Measurements from ENCODE around the gene PPP3R2.

Gene PPP3R2

DNA sequence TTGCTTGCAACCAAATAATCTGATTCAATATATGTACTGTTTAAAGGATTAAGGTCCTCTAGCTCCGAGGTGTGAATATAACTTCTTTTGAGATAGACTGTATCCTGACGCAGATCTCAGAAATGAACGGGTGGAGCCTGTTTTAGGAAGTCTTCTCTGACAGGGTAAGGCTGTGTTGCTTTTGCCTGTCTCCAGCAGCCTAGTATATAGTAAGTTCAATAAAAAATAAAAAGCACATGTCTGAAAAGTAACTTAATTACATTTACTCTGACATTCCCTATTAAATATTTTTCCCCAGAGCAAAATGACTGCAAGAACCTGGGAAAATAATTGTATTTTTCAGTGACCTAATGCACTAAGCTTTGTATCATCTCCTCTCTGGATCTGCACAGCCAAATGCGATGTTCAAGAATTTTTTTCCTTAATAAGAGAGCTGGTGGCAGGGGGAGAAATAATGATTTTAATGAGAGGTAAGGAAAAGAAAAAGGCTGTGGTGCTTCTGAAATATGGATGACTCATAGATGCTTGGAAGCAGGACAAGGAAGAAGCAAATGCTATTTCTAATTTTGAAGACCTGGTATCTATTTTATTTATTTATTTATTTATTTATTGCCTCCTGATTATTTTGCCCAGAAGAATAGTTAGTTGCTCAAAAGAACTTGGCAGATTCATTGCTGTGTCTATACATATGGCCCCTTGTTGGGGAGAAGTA, 7.3 kb downstream of the PPP3R2 start:
- Histone ChIP-seq H3K4me3 (ENCODE audit: low read length) (no peak overlapping the region), H3K4me2 (ENCODE audit: low read length) (no peak overlapping the region), H3K79me2 (ENCODE audit: low read length) (no peaks in the 10 kb centered on the region), H2AFZ (ENCODE audit: low read depth, low read length) (no peak overlapping the region), H3K4me1 (ENCODE audit: low read length) (peaks cover 13% of the 10 kb centered on the region), H3K9me3 (ENCODE audit: insufficient read depth, low read length) (no peaks in the 10 kb centered on the region), H3K9ac (ENCODE audit: low read length) (no peak overlapping the region), H3K27ac (ENCODE audit: low read length) (no peak overlapping the region), H3K27me3 (ENCODE audit: low read depth, low read length) (no peaks in the 10 kb centered on the region), H4K20me1 (ENCODE audit: insufficient read depth, low read length) (no peaks in the 10 kb centered on the region), H3K36me3 (replicated peaks; ENCODE audit: low read depth, low read length) (no peaks in the 10 kb centered on the region)
- TF ChIP-seq, protein P1, sequence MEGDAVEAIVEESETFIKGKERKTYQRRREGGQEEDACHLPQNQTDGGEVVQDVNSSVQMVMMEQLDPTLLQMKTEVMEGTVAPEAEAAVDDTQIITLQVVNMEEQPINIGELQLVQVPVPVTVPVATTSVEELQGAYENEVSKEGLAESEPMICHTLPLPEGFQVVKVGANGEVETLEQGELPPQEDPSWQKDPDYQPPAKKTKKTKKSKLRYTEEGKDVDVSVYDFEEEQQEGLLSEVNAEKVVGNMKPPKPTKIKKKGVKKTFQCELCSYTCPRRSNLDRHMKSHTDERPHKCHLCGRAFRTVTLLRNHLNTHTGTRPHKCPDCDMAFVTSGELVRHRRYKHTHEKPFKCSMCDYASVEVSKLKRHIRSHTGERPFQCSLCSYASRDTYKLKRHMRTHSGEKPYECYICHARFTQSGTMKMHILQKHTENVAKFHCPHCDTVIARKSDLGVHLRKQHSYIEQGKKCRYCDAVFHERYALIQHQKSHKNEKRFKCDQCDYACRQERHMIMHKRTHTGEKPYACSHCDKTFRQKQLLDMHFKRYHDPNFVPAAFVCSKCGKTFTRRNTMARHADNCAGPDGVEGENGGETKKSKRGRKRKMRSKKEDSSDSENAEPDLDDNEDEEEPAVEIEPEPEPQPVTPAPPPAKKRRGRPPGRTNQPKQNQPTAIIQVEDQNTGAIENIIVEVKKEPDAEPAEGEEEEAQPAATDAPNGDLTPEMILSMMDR (IDR thresholded peaks at IDR 0.05; ENCODE audit: low read depth, low read length), result no peak
- no peak for TF ChIP-seq EZH2phosphoT487 (IDR thresholded peaks at IDR 0.05; ENCODE audit: low read depth)

DNA sequence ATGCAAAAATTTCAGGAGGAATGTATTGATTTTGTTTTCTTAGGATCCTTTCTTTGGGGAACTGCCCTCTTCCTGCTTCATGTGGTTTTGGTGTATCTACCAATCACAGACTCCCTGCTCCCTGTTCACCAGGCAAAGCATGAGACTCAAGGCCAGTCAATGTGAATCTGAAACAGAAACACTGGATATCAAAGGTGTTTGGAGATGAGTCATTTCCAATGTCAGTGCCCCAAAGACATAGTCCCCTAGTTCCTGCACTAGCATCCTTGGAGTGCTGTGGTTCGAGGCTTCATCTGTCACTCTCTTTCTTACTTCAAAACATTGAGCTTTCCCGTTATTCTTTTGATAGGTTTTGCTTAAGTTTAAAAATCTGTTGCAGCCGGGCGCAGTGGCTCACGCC, 8.1 kb downstream of the PPP3R2 start:
- Histone ChIP-seq H3K4me2 (ENCODE audit: low read length) (0 out of 2 replicates have a peak overlapping the region, but pooled peaks have one; percentile 3), H3K9ac (ENCODE audit: low read length) (no peak overlapping the region), H2AFZ (ENCODE audit: low read depth, low read length) (no peak overlapping the region), H3K4me3 (ENCODE audit: low read length) (no peak overlapping the region), H3K79me2 (ENCODE audit: low read length) (no peaks in the 10 kb centered on the region), H3K4me1 (ENCODE audit: low read length) (peaks cover 13% of the 10 kb centered on the region), H3K9me3 (ENCODE audit: insufficient read depth, low read length) (no peaks in the 10 kb centered on the region), H4K20me1 (ENCODE audit: insufficient read depth, low read length) (no peaks in the 10 kb centered on the region), H3K27ac (ENCODE audit: low read length) (no peak overlapping the region), H3K27me3 (ENCODE audit: low read depth, low read length) (no peaks in the 10 kb centered on the region), H3K36me3 (replicated peaks; ENCODE audit: low read depth, low read length) (no peaks in the 10 kb centered on the region)
- no peak for TF ChIP-seq EZH2phosphoT487 (IDR thresholded peaks at IDR 0.05; ENCODE audit: low read depth)
- TF ChIP-seq, protein P1 (IDR thresholded peaks at IDR 0.05; ENCODE audit: low read depth, low read length), result no peak

DNA sequence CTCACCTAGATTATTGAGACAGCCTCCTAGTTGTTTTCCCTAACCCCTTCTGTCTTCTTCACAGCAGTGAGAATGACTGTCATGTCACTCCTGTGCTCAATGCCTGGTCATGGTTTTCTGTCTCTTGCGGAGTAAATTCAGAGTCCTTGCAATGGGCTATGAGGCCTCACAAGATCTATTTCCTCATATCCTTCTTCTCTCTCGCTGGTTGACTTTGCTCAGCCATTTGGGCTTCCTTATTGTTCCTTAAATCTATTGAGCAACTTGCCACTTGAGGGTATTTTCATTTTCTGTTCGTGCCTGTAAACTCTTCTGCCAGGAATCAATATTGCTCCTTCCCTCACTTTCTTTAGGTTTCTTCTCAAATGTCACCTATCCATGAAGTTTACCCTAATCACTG, 9.0 kb downstream of the PPP3R2 start:
- Histone ChIP-seq H3K9ac (ENCODE audit: low read length) (no peak overlapping the region), H3K27ac (ENCODE audit: low read length) (no peak overlapping the region), H3K4me3 (ENCODE audit: low read length) (no peak overlapping the region), H2AFZ (ENCODE audit: low read depth, low read length) (no peak overlapping the region), H3K27me3 (ENCODE audit: low read depth, low read length) (no peaks in the 10 kb centered on the region), H3K9me3 (ENCODE audit: insufficient read depth, low read length) (no peaks in the 10 kb centered on the region), H4K20me1 (ENCODE audit: insufficient read depth, low read length) (no peaks in the 10 kb centered on the region), H3K79me2 (ENCODE audit: low read length) (no peaks in the 10 kb centered on the region), H3K4me1 (ENCODE audit: low read length) (peaks cover 13% of the 10 kb centered on the region), H3K36me3 (replicated peaks; ENCODE audit: low read depth, low read length) (no peaks in the 10 kb centered on the region), H3K4me2 (ENCODE audit: low read length) (no peak overlapping the region)
- TF ChIP-seq, protein P1 (IDR thresholded peaks at IDR 0.05; ENCODE audit: low read depth, low read length), result no peak
- no peak for TF ChIP-seq EZH2phosphoT487 (IDR thresholded peaks at IDR 0.05; ENCODE audit: low read depth)

DNA sequence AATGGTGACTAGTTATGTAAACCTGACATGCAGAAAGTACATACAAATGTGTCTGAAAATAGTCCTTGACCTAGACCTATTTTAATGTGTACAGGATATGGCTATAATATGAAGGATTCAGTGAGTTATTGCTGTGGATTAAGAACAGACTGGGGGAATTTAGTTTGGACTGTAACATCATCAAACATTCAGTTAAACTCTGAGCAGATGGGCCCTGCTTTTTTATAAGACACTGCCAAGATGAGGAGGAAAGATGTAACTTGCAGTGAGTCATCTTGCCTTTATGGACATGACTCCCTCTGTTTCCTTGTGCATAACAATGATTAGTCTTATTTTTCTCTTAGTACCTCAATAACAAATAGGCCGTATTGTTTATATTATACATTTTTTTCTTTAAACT, 12.2 kb downstream of the PPP3R2 start:
- Histone ChIP-seq H3K27me3 (ENCODE audit: low read depth, low read length) (no peaks in the 10 kb centered on the region), H3K4me1 (ENCODE audit: low read length) (peaks cover 28% of the 10 kb centered on the region), H3K27ac (ENCODE audit: low read length) (no peak overlapping the region), H2AFZ (ENCODE audit: low read depth, low read length) (no peak overlapping the region), H3K4me2 (ENCODE audit: low read length) (no peak overlapping the region), H3K36me3 (replicated peaks; ENCODE audit: low read depth, low read length) (no peaks in the 10 kb centered on the region), H3K9ac (ENCODE audit: low read length) (no peak overlapping the region), H3K79me2 (ENCODE audit: low read length) (no peaks in the 10 kb centered on the region), H3K9me3 (ENCODE audit: insufficient read depth, low read length) (no peaks in the 10 kb centered on the region), H4K20me1 (ENCODE audit: insufficient read depth, low read length) (no peaks in the 10 kb centered on the region), H3K4me3 (ENCODE audit: low read length) (no peak overlapping the region)
- no peak for TF ChIP-seq EZH2phosphoT487 (IDR thresholded peaks at IDR 0.05; ENCODE audit: low read depth)
